Jurkat, Clone E6-1 (cell line): ENCODE measurements around the gene TRPC1.
"Not testable (repeated sequence)": the region's sequence is repeated elsewhere in the genome, so short reads cannot be mapped to it uniquely, and the experiment has no call there.

Source experiments
- DNase-seq: peaks from one replicate; pipeline ENCODE4 v3.0.0-alpha.2; 2011; ENCODE audit warnings: low read depth, low spot score
- H3K4me3 ChIP-seq: 2 replicates; pipeline ENCODE4 v1.5.1; 2011; ENCODE audit warnings: mild to moderate bottlenecking, low read length, control low read depth, moderate library complexity

TRPC1 gene

GRCh38 chr3:142746646-142747045, 22.8 kb downstream of the TRPC1 start:
- no peak for DNase-seq
- H3K4me3 ChIP-seq = no peak overlapping the region

- DNase-seq, H3K4me3 ChIP-seq: not testable (repeated sequence)
Measured at GRCh38 chr3:142750531-142750930, 26.7 kb downstream of the TRPC1 start.

- H3K4me3 ChIP-seq, DNase-seq: not testable (repeated sequence)
Measured at GRCh38 chr3:142752605-142753004, 28.8 kb downstream of the TRPC1 start.

GRCh38 chr3:142754494-142754893, 30.7 kb downstream of the TRPC1 start:
- no peak overlapping the region for H3K4me3 ChIP-seq
- no peak for DNase-seq

- DNase-seq = no peak
- no peak overlapping the region for H3K4me3 ChIP-seq
Measured at GRCh38 chr3:142768338-142768737, 44.5 kb downstream of the TRPC1 start.

GRCh38 chr3:142777927-142778326, 54.1 kb downstream of the TRPC1 start:
- DNase-seq = no peak
- no peak overlapping the region for H3K4me3 ChIP-seq

GRCh38 chr3:142778541-142778940, 54.7 kb downstream of the TRPC1 start:
- DNase-seq = no peak
- H3K4me3 ChIP-seq = no peak overlapping the region

GRCh38 chr3:142779591-142779990, 55.8 kb downstream of the TRPC1 start:
- no peak overlapping the region for H3K4me3 ChIP-seq
- no peak for DNase-seq

- no peak for DNase-seq
Measured at GRCh38 chr3:142782616-142783015, 58.8 kb downstream of the TRPC1 start.

GRCh38 chr3:142784228-142784627, 60.4 kb downstream of the TRPC1 start:
- DNase-seq = no peak
- no peak overlapping the region for H3K4me3 ChIP-seq

More at GRCh38 chr3:142782616-142783015, 58.8 kb downstream of the TRPC1 start:
- H3K4me3 ChIP-seq = no peak overlapping the region

GRCh38 chr3:142785996-142786395, 62.2 kb downstream of the TRPC1 start:
- H3K4me3 ChIP-seq = no peak overlapping the region
- no peak for DNase-seq

GRCh38 chr3:142787719-142788118, 63.9 kb downstream of the TRPC1 start:
- no peak for DNase-seq

GRCh38 chr3:142794508-142794907, 70.7 kb downstream of the TRPC1 start:
- DNase-seq = no peak
- no peak overlapping the region for H3K4me3 ChIP-seq

More at GRCh38 chr3:142787719-142788118, 63.9 kb downstream of the TRPC1 start:
- H3K4me3 ChIP-seq = no peak overlapping the region

- DNase-seq = no peak
- H3K4me3 ChIP-seq = no peak overlapping the region
Measured at GRCh38 chr3:142795332-142795731, 71.5 kb downstream of the TRPC1 start.

GRCh38 chr3:142796823-142797222, 73.0 kb downstream of the TRPC1 start:
- no peak overlapping the region for H3K4me3 ChIP-seq
- no peak for DNase-seq

GRCh38 chr3:142801746-142802145, 77.9 kb downstream of the TRPC1 start:
- no peak for DNase-seq
- no peak overlapping the region for H3K4me3 ChIP-seq

- H3K4me3 ChIP-seq = no peak overlapping the region
- DNase-seq = no peak
Measured at GRCh38 chr3:142802891-142803290, 79.1 kb downstream of the TRPC1 start.

- no peak overlapping the region for H3K4me3 ChIP-seq
- DNase-seq = no peak
Measured at GRCh38 chr3:142808103-142808917, 84.5 kb downstream of the TRPC1 start.

GRCh38 chr3:142809259-142809658, 85.4 kb downstream of the TRPC1 start:
- no peak overlapping the region for H3K4me3 ChIP-seq
- no peak for DNase-seq

- no peak overlapping the region for H3K4me3 ChIP-seq
- no peak for DNase-seq
Measured at GRCh38 chr3:142815803-142816202, 92.0 kb downstream of the TRPC1 start.

GRCh38 chr3:142817356-142817755, 93.5 kb downstream of the TRPC1 start:
- no peak for DNase-seq
- H3K4me3 ChIP-seq = no peak overlapping the region
